T-cell (primary cell): ENCODE data around the gene RPGRIP1. TPM values are rescaled to one million over a fixed set of nuclear protein-coding genes. Genes with fewer than 3 reads are reported as not detected.
"Not testable (repeated sequence)": the region's sequence is repeated elsewhere in the genome, so short reads cannot be mapped to it uniquely, and the experiment has no call there.

ENCODE experiments used
- ATAC-seq, 4 experiments: fragments of 200-7000 bp in 3 of 4; fragments of 150-1000 bp in 1 of 4; cut with Tn5 transposase; replicated peaks in 1 of 4; 1 replicate in 3 of 4; 2 replicates in 1 of 4; pipeline ENCODE4 v1.10.0; 2021; ENCODE audit warnings: moderate library complexity in 3 of 4, mild to moderate bottlenecking in 2 of 4, moderate number of reproducible peaks in 1 of 4
- CTCF ChIA-PET, 2 donors: fragments of 300-600 bp; sonication (Branson Sonifier 250); formaldehyde crosslinking; loops; one replicate each; lab custom pipeline; 2022; ENCODE audit warnings: antibody characterized with exemption in 2 of 2; lab: Charles Lee
- POLR2A ChIA-PET, 2 donors: fragments of 300-600 bp; sonication (Branson Sonifier 250); formaldehyde crosslinking; loops; one replicate each; lab custom pipeline; 2022; ENCODE audit warnings: antibody characterized with exemption in 2 of 2; lab: Charles Lee
- DNase-seq, 35 experiments: peaks; one replicate each; pipeline versions ENCODE4 v3.0.0 to v3.0.0-alpha.2; 2013 to 2023
- H3K27ac ChIP-seq: one replicate; pipeline ENCODE4 v1.5.1; 2013; ENCODE audit warnings: low read length
- H3K27me3 ChIP-seq, 2 experiments: replicated peaks in 1 of 2; 1 replicate in 1 of 2; 2 replicates in 1 of 2; pipeline versions ENCODE4 v1.6.1 to v1.7.0; 2013; ENCODE audit warnings: low read length in 1 of 2, mixed read lengths in 1 of 2; ENCODE audit not compliant: control insufficient read depth in 2 of 2, insufficient read depth in 2 of 2; ENCODE audit errors: extremely low read depth in 1 of 2
- H3K36me3 ChIP-seq, 2 donors: 1 replicate in 1 of 2; 2 replicates in 1 of 2; pipeline versions ENCODE4 v1.6.1 to v1.7.0; 2013; ENCODE audit warnings: low read length in 1 of 2; ENCODE audit not compliant: control insufficient read depth in 2 of 2, insufficient read depth in 1 of 2; ENCODE audit errors: extremely low read depth in 1 of 2
- H3K4me1 ChIP-seq, 2 experiments: 1 replicate in 1 of 2; 2 replicates in 1 of 2; pipeline versions ENCODE4 v1.6.1 to v1.7.0; 2013; ENCODE audit warnings: low read length in 2 of 2, mixed read lengths in 1 of 2; ENCODE audit not compliant: insufficient read depth in 2 of 2, control insufficient read depth in 1 of 2; ENCODE audit errors: extremely low read depth in 1 of 2
- H3K4me3 ChIP-seq, 2 donors: 1 replicate in 1 of 2; 2 replicates in 1 of 2; pipeline versions ENCODE4 v1.5.1 to v1.7.0; 2013; ENCODE audit warnings: mild to moderate bottlenecking in 2 of 2, low read length in 1 of 2, moderate library complexity in 1 of 2; ENCODE audit not compliant: control insufficient read depth in 1 of 2; ENCODE audit errors: extremely low read depth in 1 of 2
- H3K9me3 ChIP-seq: 2 replicates; pipeline ENCODE4 v1.7.0; 2013
- H3K27ac Mint-ChIP-seq, 2 donors: one replicate each; pipeline ENCODE4 v1.8.0; 2020 to 2021; ENCODE audit warnings: mild to moderate bottlenecking in 2 of 2, mixed read lengths in 2 of 2
- H3K27me3 Mint-ChIP-seq, 2 donors: one replicate each; pipeline ENCODE4 v1.8.0; 2021 to 2022; ENCODE audit warnings: mixed read lengths in 2 of 2
- H3K36me3 Mint-ChIP-seq: one replicate; pipeline ENCODE4 v1.8.0; 2021; ENCODE audit warnings: mixed read lengths
- H3K4me1 Mint-ChIP-seq, 3 donors: one replicate each; pipeline ENCODE4 v1.8.0; 2020 to 2022; ENCODE audit warnings: mixed read lengths in 3 of 3, mild to moderate bottlenecking in 1 of 3
- H3K4me3 Mint-ChIP-seq, 3 donors: one replicate each; pipeline ENCODE4 v1.8.0; 2020 to 2022; ENCODE audit warnings: mild to moderate bottlenecking in 3 of 3, mixed read lengths in 3 of 3, moderate library complexity in 3 of 3
- H3K9me3 Mint-ChIP-seq, 3 donors: one replicate each; pipeline ENCODE4 v1.8.0; 2020 to 2022; ENCODE audit warnings: mixed read lengths in 3 of 3
- WGBS: methylation state at CpG from one replicate; pipeline ENCODE4 v1.1.5; 2013; ENCODE audit warnings: missing lambda C conversion rate; ENCODE audit not compliant: insufficient coverage; 5-methylcytosine and 5-hydroxymethylcytosine counted together
- total RNA-seq, 35 experiments: library from RNA in 6 of 35; stranded (reverse) in 6 of 35; fragments of 120-200 nt in 1 of 35; gene quantifications; one replicate each; pipeline versions ENCODE4 v1.2.1 to v1.2.4 and lab custom pipeline; 2013 to 2026

The RPGRIP1 gene
- total RNA-seq, 5 donors from 2014 or later (not counting 1 experiment from before 2014, with no cell fraction given), result 0.16 to 0.76 TPM; not detected in 3

- peaks cover 0 to 16% of the 10 kb centered on the region in 2 donors for H3K36me3 ChIP-seq
- ATAC-seq (no peak), DNase-seq (peak in 17 of 35 experiments; percentile 11 to 69 (median 26))
- H3K27ac ChIP-seq, result peak overlapping the region; percentile 97
- no peaks in the 10 kb centered on the region for H3K9me3 ChIP-seq
- ChIA-PET POLR2A (interaction anchor here (1.6 to 6.2 kb wide), 3 partner anchors 12 to 38 kb away, joined by 7 to 88 read pairs (median 14); no protein-coding TSS in a partner anchor), CTCF (no interaction called here)
- peak overlapping the region; percentile 91 to 92 for H3K4me3 ChIP-seq
- H3K4me1 ChIP-seq, result peaks cover 27 to 31% of the 10 kb centered on the region in 2 experiments
- peak overlapping the region; percentile 100 for H3K27ac Mint-ChIP-seq
- H3K27me3 Mint-ChIP-seq, result no peaks in the 10 kb centered on the region
- H3K9me3 Mint-ChIP-seq, result no peaks in the 10 kb centered on the region
- H3K36me3 Mint-ChIP-seq, result peaks cover 36% of the 10 kb centered on the region
- peaks cover 43 to 52% (median 45%) of the 10 kb centered on the region in 3 donors for H3K4me1 Mint-ChIP-seq
- peak overlapping the region; percentile 90 to 100 (median 100) for H3K4me3 Mint-ChIP-seq
- H3K27me3 ChIP-seq, result no peaks in the 10 kb centered on the region
- WGBS, result 0% methylated on average over 4 of the region's 24 CpGs
Observed at GRCh38 chr14:21268617-21269251, 11.1 kb upstream of the RPGRIP1 start.

- H3K4me1 ChIP-seq, result peaks cover 23 to 30% of the 10 kb centered on the region in 2 experiments
- ChIA-PET CTCF (interaction anchor here in 1 of 2 donors (1.1 kb wide), 1 partner anchor 39 kb away, joined by 4 read pairs; no protein-coding TSS in a partner anchor), POLR2A (interaction anchor here (0.7 to 6.2 kb wide), 3 partner anchors 13 to 205 kb away, joined by 14 to 88 read pairs (median 14); no protein-coding TSS in a partner anchor)
- H3K27ac ChIP-seq, result peak within 1 kb of the TSS; percentile 97
- peak within 1 kb of the TSS; percentile 100 for H3K27ac Mint-ChIP-seq
- H3K27me3 ChIP-seq, result no peaks in the 10 kb centered on the region
- DNase-seq (peak; percentile 99 to 100 (median 100)), ATAC-seq (peak; percentile 90 to 91 (median 91))
- WGBS, result under 1% methylated on average over 37 of the region's 49 CpGs
- peak within 1 kb of the TSS; percentile 90 to 100 (median 100) for H3K4me3 Mint-ChIP-seq
- H3K27me3 Mint-ChIP-seq, result no peaks in the 10 kb centered on the region
- peaks cover 0 to 13% of the 10 kb centered on the region in 2 donors for H3K36me3 ChIP-seq
- no peaks in the 10 kb centered on the region for H3K9me3 Mint-ChIP-seq
- H3K4me3 ChIP-seq, result peak within 1 kb of the TSS; percentile 91 to 92
- peaks cover 36 to 45% (median 38%) of the 10 kb centered on the region in 3 donors for H3K4me1 Mint-ChIP-seq
- H3K36me3 Mint-ChIP-seq, result peaks cover 29% of the 10 kb centered on the region
- H3K9me3 ChIP-seq, result no peaks in the 10 kb centered on the region
Observed at GRCh38 chr14:21269252-21270046, 10.4 kb upstream of the RPGRIP1 start, which contains the start of gene HNRNPC. Gene HNRNPC, minus strand, starts transcription at chr14:21269442. Its CDS starts 35,249 bp downstream, at chr14:21234193.

- H3K4me3 Mint-ChIP-seq, ATAC-seq, POLR2A ChIA-PET, H3K36me3 ChIP-seq, H3K27ac ChIP-seq, H3K9me3 ChIP-seq, H3K4me3 ChIP-seq, H3K27me3 ChIP-seq, H3K27me3 Mint-ChIP-seq, H3K4me1 ChIP-seq, DNase-seq, H3K27ac Mint-ChIP-seq, H3K9me3 Mint-ChIP-seq: not testable (repeated sequence)
- peaks cover 10% of the 10 kb centered on the region for H3K36me3 Mint-ChIP-seq
- peaks cover 12 to 13% (median 13%) of the 10 kb centered on the region in 3 donors for H3K4me1 Mint-ChIP-seq
- CTCF ChIA-PET, result interaction anchor here in 1 of 2 donors (0.7 kb wide), 1 partner anchor 1805 kb away, joined by 5 read pairs; no protein-coding TSS in a partner anchor
- 85% methylated on average over 6 of the region's 17 CpGs for WGBS
Observed at GRCh38 chr14:21272661-21273060, 7.2 kb upstream of the RPGRIP1 start.

GRCh38 chr14:21275261-21275858, 4.5 kb upstream of the RPGRIP1 start:
- Mint-ChIP-seq H3K27ac (peak overlapping the region; percentile 11 to 68), H3K4me3 (no peak overlapping the region), H3K4me1 (peaks cover 0 to 4% (median 4%) of the 10 kb centered on the region in 3 donors), H3K36me3 (no peaks in the 10 kb centered on the region), H3K27me3 (no peaks in the 10 kb centered on the region), H3K9me3 (no peaks in the 10 kb centered on the region)
- no peak overlapping the region for H3K4me3 ChIP-seq
- no peak overlapping the region for H3K27ac ChIP-seq
- ATAC-seq, result no peak
- no peaks in the 10 kb centered on the region for H3K9me3 ChIP-seq
- 90% methylated on average over 7 of the region's 9 CpGs for WGBS
- H3K4me1 ChIP-seq, result peaks cover 0 to 2% of the 10 kb centered on the region in 2 experiments
- no peak for DNase-seq
- ChIA-PET CTCF (interaction anchor here (0.7 to 1.0 kb wide), 3 partner anchors 10 to 111 kb away, joined by 3 to 5 read pairs (median 4); no protein-coding TSS in a partner anchor), POLR2A (interaction anchor here in 1 of 2 donors (0.8 to 1.4 kb wide), 3 partner anchors 10 to 20 kb away, joined by 4 to 7 read pairs (median 5); no protein-coding TSS in a partner anchor)
- H3K27me3 ChIP-seq, result no peaks in the 10 kb centered on the region
- H3K36me3 ChIP-seq, result no peaks in the 10 kb centered on the region

GRCh38 chr14:21278632-21279031, 1.3 kb upstream of the RPGRIP1 start:
- H3K27me3 ChIP-seq, result no peaks in the 10 kb centered on the region
- H3K4me3 Mint-ChIP-seq, result no peak overlapping the region
- 85% methylated on average over 3 of the region's 4 CpGs for WGBS
- H3K36me3 Mint-ChIP-seq, result no peaks in the 10 kb centered on the region
- no peaks in the 10 kb centered on the region for H3K27me3 Mint-ChIP-seq
- H3K27ac Mint-ChIP-seq, result no peak overlapping the region
- H3K4me3 ChIP-seq, result no peak overlapping the region
- no peak for ATAC-seq
- DNase-seq, result no peak
- H3K36me3 ChIP-seq, result no peaks in the 10 kb centered on the region
- POLR2A ChIA-PET, result interaction anchor here in 1 of 2 donors (0.6 kb wide), 1 partner anchor 30 kb away, joined by 3 read pairs; no protein-coding TSS in a partner anchor
- CTCF ChIA-PET, result interaction anchor here in 1 of 2 donors (0.7 kb wide), 1 partner anchor 103 kb away, joined by 5 read pairs; no protein-coding TSS in a partner anchor
- H3K27ac ChIP-seq, result no peak overlapping the region
- no peaks in the 10 kb centered on the region for H3K9me3 Mint-ChIP-seq
- no peaks in the 10 kb centered on the region for H3K9me3 ChIP-seq
- no peaks in the 10 kb centered on the region for H3K4me1 ChIP-seq
- peaks cover 0 to 4% (median 4%) of the 10 kb centered on the region in 3 donors for H3K4me1 Mint-ChIP-seq
